HepG2 (cell line): ENCODE data around the gene CASP4. TPM values are rescaled to one million over a fixed set of nuclear protein-coding genes. Genes with fewer than 3 reads are reported as not detected.

Experiments
- ATAC-seq: fragments of 200-7000 bp; cut with Tn5 transposase; 3 replicates; pipeline ENCODE4 v1.9.1; 2020; ENCODE audit warnings: mild to moderate bottlenecking, moderate library complexity
- BruUV-seq: library from RNA; stranded (reverse); fragments of 400-500 nt; replicated peaks from 2 replicates; lab custom pipeline; 2021; lab: Mats Ljungman, UMichigan
- CTCF ChIA-PET: fragments of 300-600 bp; formaldehyde crosslinking; extraction: SDS; loops from one replicate; lab custom pipeline; 2021; ENCODE audit warnings: low total read pairs, inconsistent platforms, low intra/inter-chr PET ratio; lab: Yijun Ruan, JAX
- POLR2A ChIA-PET: fragments of 350-600 bp; sonication (Branson Sonifier 250); formaldehyde crosslinking; loops from one replicate; lab custom pipeline; 2020; ENCODE audit warnings: antibody characterized with exemption, inconsistent platforms; lab: Yijun Ruan, JAX
- DNase-seq: peaks from one replicate; pipeline ENCODE4 v3.0.0-alpha.2; 2015; ENCODE audit warnings: low spot score
- FAIRE-seq: peaks from 3 replicates; lab custom pipeline; 2011; peaks lifted over from hg19 to GRCh38; lab: Jason Lieb, UNC
- H2AFZ ChIP-seq: one replicate; pipeline ENCODE4 v1.6.1; 2011; ENCODE audit warnings: low read length, inconsistent platforms
- H3K27ac ChIP-seq: fragments of 300-600 bp; 3 replicates; pipeline ENCODE4 v1.8.0; 2011; ENCODE audit warnings: mixed run types, mild to moderate bottlenecking, mixed read lengths, low read length, inconsistent platforms; ENCODE audit not compliant: insufficient read depth; ENCODE audit errors: extremely low read length
- H3K27me3 ChIP-seq, 2 experiments: fragments of 200-600 bp in 1 of 2; 2 replicates in 1 of 2; 3 replicates in 1 of 2; pipeline versions ENCODE4 v1.6.0 to v1.8.0; 2011; ENCODE audit warnings: low read length in 2 of 2, mild to moderate bottlenecking in 2 of 2, moderate library complexity in 2 of 2, inconsistent platforms in 1 of 2; ENCODE audit not compliant: insufficient read depth in 2 of 2, control insufficient read depth in 1 of 2
- H3K36me3 ChIP-seq, 2 experiments: fragments of 200-600 bp in 1 of 2; replicated peaks in 1 of 2; 2 replicates in 1 of 2; 3 replicates in 1 of 2; pipeline versions ENCODE4 v1.5.1 to v1.8.0; 2011; ENCODE audit warnings: low read length in 2 of 2, inconsistent platforms in 1 of 2; ENCODE audit not compliant: insufficient read depth in 2 of 2, control insufficient read depth in 1 of 2
- H3K4me1 ChIP-seq: 2 replicates; pipeline ENCODE4 v1.5.1; 2012; ENCODE audit warnings: low read length, inconsistent platforms; ENCODE audit not compliant: insufficient read depth
- H3K4me2 ChIP-seq: 2 replicates; pipeline ENCODE4 v1.6.0; 2011; ENCODE audit warnings: low read depth, low read length, inconsistent platforms
- H3K4me3 ChIP-seq, 3 experiments: fragments of 200-600 bp in 1 of 3; sonication (generic), shearing (Covaris generic) in 1 of 3; replicated peaks in 1 of 3; 2 replicates each; pipeline ENCODE4 v1.5.1; 2011 to 2016; ENCODE audit warnings: low read length in 3 of 3, inconsistent platforms in 2 of 3, low read depth in 2 of 3, mild to moderate bottlenecking in 2 of 3, control low read depth in 1 of 3, mixed read lengths in 1 of 3; ENCODE audit not compliant: insufficient read depth in 1 of 3
- H3K79me2 ChIP-seq: one replicate; pipeline ENCODE4 v1.6.1; 2011; ENCODE audit warnings: low read length, inconsistent platforms; ENCODE audit not compliant: insufficient read depth
- H3K9ac ChIP-seq: 2 replicates; pipeline ENCODE4 v1.6.0; 2011; ENCODE audit warnings: mild to moderate bottlenecking, low read depth, low read length, inconsistent platforms; ENCODE audit not compliant: insufficient read depth
- H3K9me3 ChIP-seq: 2 replicates; pipeline ENCODE4 v1.5.1; 2012; ENCODE audit warnings: mild to moderate bottlenecking, low read length
- H4K20me1 ChIP-seq: 2 replicates; pipeline ENCODE4 v1.6.0; 2011; ENCODE audit warnings: inconsistent platforms, mild to moderate bottlenecking, low read length, moderate library complexity; ENCODE audit not compliant: insufficient read depth
- DNMT1 ChIP-seq: sonication (generic); formaldehyde crosslinking; IDR thresholded peaks from 2 replicates; pipeline ENCODE4 v1.5.1; 2020; ENCODE audit warnings: mild to moderate bottlenecking, missing genetic modification reagents
- DNMT3B ChIP-seq: conservative IDR thresholded peaks from 2 replicates; pipeline ENCODE4 v1.6.1; 2016; ENCODE audit warnings: missing biosample characterization, control low read depth
- EZH2 ChIP-seq: conservative IDR thresholded peaks from 2 replicates; pipeline ENCODE4 v1.6.1; 2012; ENCODE audit warnings: mild to moderate bottlenecking, low read depth, low read length, moderate library complexity
- GTF2F1 ChIP-seq: fragments of 150-350 bp; IDR thresholded peaks from 2 replicates; pipeline ENCODE4 v1.6.1; 2014; ENCODE audit warnings: low read length
- KDM2A ChIP-seq: sonication (generic); formaldehyde crosslinking; IDR thresholded peaks from 2 replicates; pipeline ENCODE4 v1.4.0; 2020; ENCODE audit warnings: low read depth, missing genetic modification reagents, borderline replicate concordance
- NR3C1 ChIP-seq: sonication (generic); formaldehyde crosslinking; IDR thresholded peaks from 2 replicates; pipeline ENCODE4 v1.4.0; 2020; ENCODE audit warnings: missing genetic modification reagents
- SP2 ChIP-seq: sonication (generic); formaldehyde crosslinking; IDR thresholded peaks from 2 replicates; pipeline ENCODE4 v1.5.1; 2020; ENCODE audit warnings: mild to moderate bottlenecking, missing genetic modification reagents
- TBP ChIP-seq: sonication (generic); formaldehyde crosslinking; IDR thresholded peaks from 2 replicates; pipeline ENCODE4 v1.5.0; 2020; ENCODE audit warnings: missing genetic modification reagents
- ZBTB7A ChIP-seq: sonication (generic); formaldehyde crosslinking; IDR thresholded peaks from 2 replicates; pipeline ENCODE4 v1.8.0; 2022; ENCODE audit warnings: mild to moderate bottlenecking, missing genetic modification reagents
- ZFP36L2 ChIP-seq: sonication (generic); formaldehyde crosslinking; IDR thresholded peaks from 2 replicates; pipeline ENCODE4 v1.4.0; 2020; ENCODE audit warnings: missing genetic modification reagents
- ZNF12 ChIP-seq: sonication (generic); formaldehyde crosslinking; IDR thresholded peaks from 2 replicates; pipeline ENCODE4 v1.5.0; 2020; ENCODE audit warnings: missing genetic modification reagents
- ZNF543 ChIP-seq: sonication (generic); formaldehyde crosslinking; IDR thresholded peaks from 2 replicates; pipeline ENCODE4 v1.4.0; 2020; ENCODE audit warnings: mild to moderate bottlenecking, missing genetic modification reagents
- ZNF589 ChIP-seq: sonication (generic); formaldehyde crosslinking; conservative IDR thresholded peaks from 2 replicates; pipeline ENCODE4 v1.8.0; 2022; ENCODE audit warnings: mild to moderate bottlenecking, moderate library complexity, missing genetic modification reagents
- ZNF678 ChIP-seq: sonication (generic); formaldehyde crosslinking; IDR thresholded peaks from 2 replicates; pipeline ENCODE4 v1.4.0; 2020; ENCODE audit warnings: mild to moderate bottlenecking, missing genetic modification reagents
- ZNF766 ChIP-seq: sonication (generic); formaldehyde crosslinking; IDR thresholded peaks from 2 replicates; pipeline ENCODE4 v1.5.0; 2020; ENCODE audit warnings: missing genetic modification reagents, borderline replicate concordance
- WGBS: methylation state at CpG from one replicate; pipeline ENCODE4 v1.1.6; 2017; ENCODE audit warnings: low lambda C conversion rate; 5-methylcytosine and 5-hydroxymethylcytosine counted together
- in situ Hi-C: cut with HindIII; loops from 2 replicates; pipeline ENCODE4 v1.10.0; 2017; ENCODE audit warnings: low pct_unique_long_range_greater_than_20kb; ENCODE audit not compliant: extremely low pct_ligation_motif_present
- intact Hi-C: fragments of 100-400 bp; cut with micrococcal nuclease; formaldehyde crosslinking; loops from one replicate; pipeline ENCODE4 v1.10.0; 2022; ENCODE audit not compliant: unreplicated experiment
- polyA plus RNA-seq, 8 experiments: library from polyadenylated mRNA; depleted of rRNA in 3 of 8; stranded (reverse) in 7 of 8; unstranded in 1 of 8; fragments of >200 nt; fragmentation: Illumina TruSeq in 4 of 8; extraction: Trizol in 4 of 8; gene quantifications; 2 replicates each; pipeline versions ENCODE4 v1.2.1 to v1.2.3, GENCODE V29; 2011 to 2016; ENCODE audit warnings: low read depth in 4 of 8, missing spikeins in 1 of 8, mixed read lengths in 1 of 8; ENCODE audit not compliant: insufficient read depth in 1 of 8
- total RNA-seq, 5 experiments: library from RNA; depleted of rRNA; stranded (reverse); fragments of >200 nt; fragmentation: Illumina TruSeq; extraction: Trizol; gene quantifications; 2 replicates each; pipeline ENCODE4 v1.2.3, GENCODE V29; 2016; ENCODE audit warnings: low read depth in 1 of 5
- TF ChIP-seq, protein P1 (sequence below): sonication (generic); formaldehyde crosslinking; IDR thresholded peaks from 2 replicates; pipeline ENCODE4 v1.5.1; 2020; ENCODE audit warnings: missing genetic modification reagents, mild to moderate bottlenecking, borderline replicate concordance
- TF ChIP-seq, protein P2 (sequence below): IDR thresholded peaks from 2 replicates; pipeline ENCODE4 v1.6.1; 2016; ENCODE audit warnings: mild to moderate bottlenecking, missing biosample characterization, missing genetic modification reagents

The CASP4 gene
- total and polyA plus RNA-seq, 2 of the 13 experiments (the other 11 are each of a cell fraction or from before 2014, with no cell fraction given), result 56.4 to 69.8 TPM

DNA sequence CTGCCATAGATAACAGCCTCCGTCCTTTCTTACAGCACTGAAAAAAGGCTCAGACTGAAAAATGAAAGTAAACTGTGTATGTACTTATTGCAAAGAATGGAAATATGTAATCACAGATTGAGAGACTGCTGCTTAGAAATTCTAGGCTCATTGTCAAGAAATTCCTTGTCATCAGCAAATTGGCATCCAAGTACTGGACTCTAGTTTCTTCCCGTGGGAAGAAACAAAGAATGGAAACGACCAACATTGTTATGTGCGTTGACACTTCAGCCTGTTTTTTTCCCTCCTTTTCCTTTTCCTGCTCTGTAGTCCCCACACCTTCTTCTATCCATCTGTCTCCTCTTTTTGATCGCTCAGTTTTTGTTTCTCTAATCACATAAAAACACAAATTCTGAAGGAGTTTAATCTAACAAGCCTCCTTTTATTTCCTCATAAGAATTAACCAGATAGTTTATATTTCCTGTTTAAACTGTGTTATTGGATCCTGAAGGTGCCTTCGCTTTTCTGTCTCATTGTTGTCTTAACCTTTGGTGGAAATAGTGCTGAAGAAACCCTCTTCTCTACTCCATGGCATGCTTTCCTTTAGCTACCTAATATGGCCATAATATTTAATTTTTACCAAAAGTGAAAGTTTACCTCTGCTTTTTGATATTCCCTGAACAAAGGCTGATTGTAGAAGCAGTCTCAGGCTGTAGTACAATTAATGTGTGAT lies 50.1 kb downstream of the CASP4 start:
- Histone ChIP-seq H4K20me1 (no peaks in the 10 kb centered on the region), H3K36me3 (no peaks in the 10 kb centered on the region), H3K4me3 (no peak overlapping the region; a peak in 1 of 6 replicates), H3K27ac (no peak overlapping the region), H3K79me2 (no peaks in the 10 kb centered on the region), H3K9me3 (no peaks in the 10 kb centered on the region), H3K4me1 (no peaks in the 10 kb centered on the region), H3K4me2 (peak overlapping the region; percentile 31), H3K27me3 (no peaks in the 10 kb centered on the region), H2AFZ (peak overlapping the region; percentile 7), H3K9ac (no peak overlapping the region)
- no peak for TF ChIP-seq GTF2F1
- TF ChIP-seq KDM2A (CRISPR knock-in tag), result no peak
- no peak for TF ChIP-seq SP2 (CRISPR knock-in tag)
- no peak for TF ChIP-seq ZNF678 (CRISPR knock-in tag)
- TF ChIP-seq, protein P1, sequence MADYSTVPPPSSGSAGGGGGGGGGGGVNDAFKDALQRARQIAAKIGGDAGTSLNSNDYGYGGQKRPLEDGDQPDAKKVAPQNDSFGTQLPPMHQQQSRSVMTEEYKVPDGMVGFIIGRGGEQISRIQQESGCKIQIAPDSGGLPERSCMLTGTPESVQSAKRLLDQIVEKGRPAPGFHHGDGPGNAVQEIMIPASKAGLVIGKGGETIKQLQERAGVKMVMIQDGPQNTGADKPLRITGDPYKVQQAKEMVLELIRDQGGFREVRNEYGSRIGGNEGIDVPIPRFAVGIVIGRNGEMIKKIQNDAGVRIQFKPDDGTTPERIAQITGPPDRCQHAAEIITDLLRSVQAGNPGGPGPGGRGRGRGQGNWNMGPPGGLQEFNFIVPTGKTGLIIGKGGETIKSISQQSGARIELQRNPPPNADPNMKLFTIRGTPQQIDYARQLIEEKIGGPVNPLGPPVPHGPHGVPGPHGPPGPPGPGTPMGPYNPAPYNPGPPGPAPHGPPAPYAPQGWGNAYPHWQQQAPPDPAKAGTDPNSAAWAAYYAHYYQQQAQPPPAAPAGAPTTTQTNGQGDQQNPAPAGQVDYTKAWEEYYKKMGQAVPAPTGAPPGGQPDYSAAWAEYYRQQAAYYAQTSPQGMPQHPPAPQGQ, result no peak
- TF ChIP-seq, protein P2, sequence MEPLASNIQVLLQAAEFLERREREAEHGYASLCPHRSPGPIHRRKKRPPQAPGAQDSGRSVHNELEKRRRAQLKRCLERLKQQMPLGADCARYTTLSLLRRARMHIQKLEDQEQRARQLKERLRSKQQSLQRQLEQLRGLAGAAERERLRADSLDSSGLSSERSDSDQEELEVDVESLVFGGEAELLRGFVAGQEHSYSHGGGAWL, result no peak
- no peak for TF ChIP-seq ZBTB7A (CRISPR knock-in tag)
- no peak for TF ChIP-seq ZNF12 (CRISPR knock-in tag)
- no peak for TF ChIP-seq DNMT3B (CRISPR knock-in tag)
- TF ChIP-seq ZNF766, result no peak
- no peak for TF ChIP-seq DNMT1 (CRISPR knock-in tag)
- no peak for TF ChIP-seq ZFP36L2
- TF ChIP-seq ZNF543, result no peak
- no peak for TF ChIP-seq ZNF589 (CRISPR knock-in tag)
- no peak for TF ChIP-seq NR3C1
- TF ChIP-seq TBP, result no peak
- no peak for TF ChIP-seq EZH2
- ATAC-seq, result no peak
- DNase-seq, result no peak
- CTCF ChIA-PET, result no interaction called here
- WGBS, result 19% methylated on average over 6 of the region's 6 CpGs
- BruUV-seq, result no TSS peak
- POLR2A ChIA-PET, result no interaction called here
- in situ Hi-C loops, result no loop called here
- intact Hi-C loops, result no loop called here
- no peak for FAIRE-seq
